Endothelial cell of umbilical vein (primary cell): Measurements from ENCODE around the gene LGALSL. TPM values are rescaled to one million over a fixed set of nuclear protein-coding genes. Genes with fewer than 3 reads are reported as not detected.

Source experiments
- BruUV-seq: library from RNA; stranded (reverse); fragments of 400-500 nt; replicated peaks from 2 replicates; lab custom pipeline; 2021; lab: Mats Ljungman, UMichigan
- CTCF ChIA-PET: fragments of 300-600, 350-600 bp; sonication (Branson Sonifier 250); formaldehyde crosslinking; loops from one replicate; lab custom pipeline; 2021; ENCODE audit warnings: antibody characterized with exemption, inconsistent platforms; lab: Charles Lee
- POLR2A ChIA-PET: fragments of 300-600, 350-600 bp; sonication (Branson Sonifier 250); formaldehyde crosslinking; loops from one replicate; lab custom pipeline; 2021; ENCODE audit warnings: antibody characterized with exemption, inconsistent platforms; lab: Charles Lee
- DNase-seq: peaks from one replicate; pipeline ENCODE4 v3.0.0-alpha.2; 2011; ENCODE audit warnings: low read depth, low spot score
- FAIRE-seq: peaks from 2 replicates; lab custom pipeline; 2011; peaks lifted over from hg19 to GRCh38; lab: Jason Lieb, UNC
- H2AFZ ChIP-seq: 2 replicates; pipeline ENCODE4 v1.6.0; 2012; ENCODE audit warnings: low read depth, low read length, control low read depth, inconsistent platforms
- H3K27ac ChIP-seq: 2 replicates; pipeline ENCODE4 v1.5.1; 2011; ENCODE audit warnings: low read depth, mild to moderate bottlenecking, control low read depth, low read length, moderate library complexity; ENCODE audit not compliant: insufficient read depth
- H3K27me3 ChIP-seq, 2 experiments: 2 replicates each; pipeline versions ENCODE4 v1.6.0 to v1.6.1; 2011; ENCODE audit warnings: low read length in 2 of 2, mixed read lengths in 1 of 2; ENCODE audit not compliant: control insufficient read depth in 2 of 2, insufficient read depth in 2 of 2
- H3K36me3 ChIP-seq, 2 experiments: 2 replicates in 1 of 2; 3 replicates in 1 of 2; pipeline ENCODE4 v1.5.1; 2011; ENCODE audit warnings: low read length in 2 of 2, mild to moderate bottlenecking in 1 of 2, moderate library complexity in 1 of 2; ENCODE audit not compliant: control insufficient read depth in 2 of 2, insufficient read depth in 2 of 2; ENCODE audit errors: extremely low read depth in 1 of 2
- H3K4me1 ChIP-seq: 3 replicates; pipeline ENCODE4 v1.5.1; 2011; ENCODE audit warnings: mild to moderate bottlenecking, low read length; ENCODE audit not compliant: control insufficient read depth, insufficient read depth; ENCODE audit errors: extremely low read depth
- H3K4me2 ChIP-seq: 2 replicates; pipeline ENCODE4 v1.6.1; 2011; ENCODE audit warnings: low read length, control low read depth, mixed read lengths; ENCODE audit not compliant: insufficient read depth
- H3K4me3 ChIP-seq, 3 experiments: fragments of 200-600 bp in 1 of 3; sonication (generic), shearing (Covaris generic) in 1 of 3; replicated peaks in 1 of 3; 2 replicates each; pipeline ENCODE4 v1.5.1; 2011 to 2016; ENCODE audit warnings: control low read depth in 3 of 3, low read length in 3 of 3, mild to moderate bottlenecking in 2 of 3, inconsistent platforms in 1 of 3, low read depth in 1 of 3, moderate library complexity in 1 of 3; ENCODE audit not compliant: insufficient read depth in 1 of 3
- H3K79me2 ChIP-seq: 2 replicates; pipeline ENCODE4 v1.6.0; 2012; ENCODE audit warnings: low read length, inconsistent platforms; ENCODE audit not compliant: control insufficient read depth, insufficient read depth
- H3K9ac ChIP-seq: replicated peaks from 2 replicates; pipeline ENCODE3; 2011; ENCODE audit warnings: low read length, control low read depth; ENCODE audit not compliant: insufficient read depth; ENCODE audit errors: extremely low read depth
- H3K9me1 ChIP-seq: replicated peaks from 3 replicates; pipeline ENCODE4 v1.6.0; 2011; ENCODE audit warnings: mild to moderate bottlenecking, low read length; ENCODE audit not compliant: control insufficient read depth, insufficient read depth; ENCODE audit errors: extremely low read depth
- H3K9me3 ChIP-seq: replicated peaks from 2 replicates; pipeline ENCODE4 v1.5.1; 2012; ENCODE audit warnings: low read length, inconsistent platforms; ENCODE audit not compliant: control insufficient read depth, insufficient read depth
- H4K20me1 ChIP-seq: replicated peaks from 2 replicates; pipeline ENCODE3; 2011; ENCODE audit warnings: mild to moderate bottlenecking, low read length; ENCODE audit not compliant: control insufficient read depth, insufficient read depth; ENCODE audit errors: extremely low read depth
- EZH2 ChIP-seq: IDR thresholded peaks from 2 replicates; pipeline ENCODE4 v1.6.1; 2012; ENCODE audit warnings: borderline replicate concordance, low read depth, mild to moderate bottlenecking, moderate library complexity, low read length, inconsistent platforms; ENCODE audit not compliant: severe bottlenecking
- FOS ChIP-seq: IDR thresholded peaks from 2 replicates; pipeline ENCODE4 v1.6.1; 2011; ENCODE audit warnings: mild to moderate bottlenecking, low read length, moderate library complexity, borderline replicate concordance; ENCODE audit not compliant: insufficient read depth
- GATA2 ChIP-seq: IDR thresholded peaks from 2 replicates; pipeline ENCODE4 v1.7.0; 2011; ENCODE audit warnings: low read depth, mild to moderate bottlenecking, moderate library complexity, mixed read lengths, low read length; ENCODE audit not compliant: insufficient read length, insufficient read depth
- JUN ChIP-seq: IDR thresholded peaks from 2 replicates; pipeline ENCODE4 v1.6.1; 2011; ENCODE audit warnings: borderline replicate concordance, low read depth; ENCODE audit not compliant: insufficient read length, insufficient read depth
- MYC ChIP-seq: IDR thresholded peaks from one replicate; pipeline ENCODE4 v1.6.1; 2011; ENCODE audit warnings: mild to moderate bottlenecking, low read depth, low read length
- POLR2A ChIP-seq: IDR thresholded peaks from 2 replicates; pipeline ENCODE4 v1.6.1; 2012; ENCODE audit warnings: low read depth, mild to moderate bottlenecking, control low read depth, low read length
- POLR2AphosphoS5 ChIP-seq: IDR thresholded peaks from 2 replicates; pipeline ENCODE4 v1.6.1; 2012; ENCODE audit warnings: low read depth, mild to moderate bottlenecking, control low read depth, low read length, moderate library complexity; ENCODE audit not compliant: insufficient read depth
- dilution Hi-C: fragments of 300-500 bp; cut with MboI; formaldehyde crosslinking; loops from one replicate; pipeline ENCODE4 v1.15.0; 2019; ENCODE audit warnings: low sequenced_read_pairs; ENCODE audit not compliant: extremely low pct_ligation_motif_present
- intact Hi-C: fragments of 100-400 bp; cut with micrococcal nuclease; formaldehyde crosslinking; loops from one replicate; pipeline ENCODE4 v1.10.0; 2022
- polyA plus RNA-seq, 4 experiments: library from polyadenylated mRNA; depleted of rRNA in 3 of 4; stranded (reverse) in 3 of 4; unstranded in 1 of 4; fragments of >200 nt; gene quantifications; 2 replicates each; pipeline versions ENCODE4 v1.2.1 to v1.2.3, GENCODE V29; 2011 to 2012; ENCODE audit warnings: missing spikeins in 1 of 4
- total RNA-seq: library from RNA; stranded (reverse); gene quantifications from 2 replicates; pipeline ENCODE4 v1.2.3, GENCODE V29; 2021
- TF ChIP-seq, protein P1 (sequence below), 2 donors: IDR thresholded peaks; 1 replicate in 1 of 2; 2 replicates in 1 of 2; pipeline ENCODE4 v1.5.1; 2011; ENCODE audit warnings: low read length in 2 of 2, mild to moderate bottlenecking in 2 of 2, moderate library complexity in 2 of 2, control low read depth in 1 of 2, inconsistent platforms in 1 of 2, low read depth in 1 of 2; ENCODE audit not compliant: insufficient read depth in 1 of 2; ENCODE audit errors: extremely low read depth in 1 of 2
- TF ChIP-seq, protein P2 (sequence below): IDR thresholded peaks from 2 replicates; pipeline ENCODE4 v1.6.1; 2011; ENCODE audit not compliant: insufficient read depth, insufficient read length

Gene LGALSL
- total and polyA plus RNA-seq, 2 donors (not counting 3 experiments of a cell fraction or from before 2014, with no cell fraction given), result 2.3 to 2.6 TPM

DNA sequence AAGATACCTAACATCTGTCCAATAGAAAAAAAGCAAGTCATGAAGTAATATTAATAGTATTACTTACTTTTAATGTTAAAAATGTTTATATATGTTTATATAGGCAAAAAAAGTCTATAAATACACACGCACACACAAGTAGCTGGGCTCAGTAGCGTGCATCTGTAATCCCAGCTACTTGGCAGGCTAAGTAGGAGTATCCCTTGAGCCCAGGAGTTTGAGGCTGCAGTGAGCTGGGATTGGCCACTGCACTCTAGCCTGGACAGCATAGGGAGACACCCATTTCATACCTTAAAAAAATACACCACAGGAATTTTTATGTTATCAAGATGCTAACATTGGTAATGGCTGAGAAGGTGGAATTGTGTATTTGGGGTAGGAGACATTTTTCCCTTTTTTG lies 52.7 kb downstream of the LGALSL start:
- no peak overlapping the region for H3K9ac ChIP-seq
- no peaks in the 10 kb centered on the region for H3K9me1 ChIP-seq
- peaks cover 16% of the 10 kb centered on the region in 2 experiments for H3K27me3 ChIP-seq
- no peak overlapping the region for H3K4me2 ChIP-seq
- no peaks in the 10 kb centered on the region for H3K4me1 ChIP-seq
- CTCF ChIA-PET, result interaction anchor here (1.0 to 1.9 kb wide), 3 partner anchors 10 to 19 kb away, joined by 3 to 6 read pairs (median 3); no protein-coding TSS in a partner anchor
- intact Hi-C loops, result no loop called here
- H3K36me3 ChIP-seq, result no peaks in the 10 kb centered on the region
- no peak overlapping the region for H2AFZ ChIP-seq
- no peak overlapping the region for H3K27ac ChIP-seq
- H3K9me3 ChIP-seq, result no peaks in the 10 kb centered on the region
- TF ChIP-seq JUN, result no peak
- TF ChIP-seq, protein P1, sequence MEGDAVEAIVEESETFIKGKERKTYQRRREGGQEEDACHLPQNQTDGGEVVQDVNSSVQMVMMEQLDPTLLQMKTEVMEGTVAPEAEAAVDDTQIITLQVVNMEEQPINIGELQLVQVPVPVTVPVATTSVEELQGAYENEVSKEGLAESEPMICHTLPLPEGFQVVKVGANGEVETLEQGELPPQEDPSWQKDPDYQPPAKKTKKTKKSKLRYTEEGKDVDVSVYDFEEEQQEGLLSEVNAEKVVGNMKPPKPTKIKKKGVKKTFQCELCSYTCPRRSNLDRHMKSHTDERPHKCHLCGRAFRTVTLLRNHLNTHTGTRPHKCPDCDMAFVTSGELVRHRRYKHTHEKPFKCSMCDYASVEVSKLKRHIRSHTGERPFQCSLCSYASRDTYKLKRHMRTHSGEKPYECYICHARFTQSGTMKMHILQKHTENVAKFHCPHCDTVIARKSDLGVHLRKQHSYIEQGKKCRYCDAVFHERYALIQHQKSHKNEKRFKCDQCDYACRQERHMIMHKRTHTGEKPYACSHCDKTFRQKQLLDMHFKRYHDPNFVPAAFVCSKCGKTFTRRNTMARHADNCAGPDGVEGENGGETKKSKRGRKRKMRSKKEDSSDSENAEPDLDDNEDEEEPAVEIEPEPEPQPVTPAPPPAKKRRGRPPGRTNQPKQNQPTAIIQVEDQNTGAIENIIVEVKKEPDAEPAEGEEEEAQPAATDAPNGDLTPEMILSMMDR (IDR thresholded peaks at IDR 0.05; ENCODE audit: extremely low read depth in 1 of 2, insufficient read depth in 1 of 2, low read depth in 1 of 2, low read length in 2 of 2), result no peak
- TF ChIP-seq POLR2AphosphoS5, result no peak
- TF ChIP-seq MYC, result no peak
- TF ChIP-seq GATA2, result no peak
- no peak for TF ChIP-seq FOS
- TF ChIP-seq, protein P2, sequence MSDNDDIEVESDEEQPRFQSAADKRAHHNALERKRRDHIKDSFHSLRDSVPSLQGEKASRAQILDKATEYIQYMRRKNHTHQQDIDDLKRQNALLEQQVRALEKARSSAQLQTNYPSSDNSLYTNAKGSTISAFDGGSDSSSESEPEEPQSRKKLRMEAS, result no peak
- TF ChIP-seq POLR2A, result no peak
- TF ChIP-seq EZH2, result no peak
- no TSS peak for BruUV-seq
- POLR2A ChIA-PET, result no interaction called here
- FAIRE-seq, result no peak
- H4K20me1 ChIP-seq, result no peaks in the 10 kb centered on the region
- dilution Hi-C loops, result no loop called here
- DNase-seq, result no peak
- no peaks in the 10 kb centered on the region for H3K79me2 ChIP-seq
- H3K4me3 ChIP-seq, result no peak overlapping the region

Other genes with a start within 250 kb of the LGALSL start
- 15.3 and 16.7 TPM in 2 replicates for gene AFTPH, start 70.2 kb downstream of the LGALSL start, total RNA-seq
- 6.0 and 6.9 TPM in 2 replicates for gene AFTPH, start 70.2 kb downstream of the LGALSL start, polyA plus RNA-seq
- 11.2 and 12.0 TPM in 2 replicates for gene SERTAD2, start 199.8 kb downstream of the LGALSL start, total RNA-seq
- 5.5 and 8.0 TPM in 2 replicates for gene SERTAD2, start 199.8 kb downstream of the LGALSL start, polyA plus RNA-seq